Neural cell (in vitro differentiated cells): ENCODE measurements around the gene AGRN.

Source experiments
- CTCF ChIP-seq: fragments of 450-650 bp; IDR thresholded peaks from 2 replicates; pipeline ENCODE4 v1.5.1; 2014; ENCODE audit warnings: antibody characterized with exemption, mild to moderate bottlenecking, moderate library complexity; ENCODE audit not compliant: poor library complexity, severe bottlenecking
- EP300 ChIP-seq: fragments of 450-650 bp; conservative IDR thresholded peaks from 2 replicates; pipeline ENCODE4 v1.6.1; 2014; ENCODE audit warnings: antibody characterized with exemption, mild to moderate bottlenecking, moderate library complexity; ENCODE audit not compliant: poor library complexity, severe bottlenecking
- EZH2 ChIP-seq: fragments of 200-600, 300-800 bp; shearing (Covaris generic), sonication (generic); IDR thresholded peaks from 2 replicates; pipeline ENCODE4 v1.6.1; 2014; ENCODE audit warnings: antibody characterized with exemption, low read length, borderline replicate concordance, mild to moderate bottlenecking; ENCODE audit not compliant: insufficient read depth, poor library complexity, severe bottlenecking
- MXI1 ChIP-seq: fragments of 450-650 bp; conservative IDR thresholded peaks from 2 replicates; pipeline ENCODE4 v1.6.1; 2014; ENCODE audit warnings: antibody characterized with exemption, mild to moderate bottlenecking; ENCODE audit not compliant: poor library complexity, severe bottlenecking
- POLR2AphosphoS5 ChIP-seq: IDR thresholded peaks from 2 replicates; pipeline ENCODE4 v1.6.1; 2012
- SMC3 ChIP-seq: fragments of 450-650 bp; conservative IDR thresholded peaks from 2 replicates; pipeline ENCODE4 v1.6.1; 2014; ENCODE audit warnings: antibody characterized with exemption, mild to moderate bottlenecking, moderate library complexity; ENCODE audit not compliant: poor library complexity
- TAF1 ChIP-seq: IDR thresholded peaks from 2 replicates; pipeline ENCODE4 v1.6.1; 2012; ENCODE audit warnings: low read depth

GRCh38 chr1:1041092-1041523 lies 21.2 kb downstream of the AGRN start:
- TF ChIP-seq CTCF (no peak), EP300 (no peak), EZH2 (no peak), POLR2AphosphoS5 (no peak), TAF1 (no peak), MXI1 (no peak), SMC3 (no peak)
